Measurements from ENCODE around the gene COL27A1. TPM values are rescaled to one million over a fixed set of nuclear protein-coding genes. Genes with fewer than 3 reads are reported as not detected.
A peak's percentile ranks its signal among the peaks of the same experiment; 100 is the strongest.
"Not testable (repeated sequence)": the region's sequence is repeated elsewhere in the genome, so short reads cannot be mapped to it uniquely, and the experiment has no call there.

The COL27A1 gene
- total RNA-seq, 2 experiments from 2014 or later = 8.9 to 9.1 TPM

GRCh38 chr9:114317665-114318357 is 162.5 kb downstream of the COL27A1 start:
- no peaks in the 10 kb centered on the region for H3K9me3 Mint-ChIP-seq (ENCODE audit: low read depth)

GRCh38 chr9:114318416-114318815 is 163.1 kb downstream of the COL27A1 start:
- ATAC-seq (no peak), DNase-seq (no peak)
- Mint-ChIP-seq H3K27me3 (peaks cover 6% of the 10 kb centered on the region), H3K4me3 (no peak overlapping the region), H3K36me3 (ENCODE audit: low read depth) (no peaks in the 10 kb centered on the region), H3K9me3 (ENCODE audit: low read depth) (no peaks in the 10 kb centered on the region), H3K4me1 (peaks cover 20% of the 10 kb centered on the region), H3K27ac (peak overlapping the region; percentile 52)
- CTCF ChIA-PET = no interaction called here
- intact Hi-C loops (cut with DNase I, micrococcal nuclease) = no loop called here
- POLR2A ChIA-PET = no interaction called here

More at GRCh38 chr9:114317665-114318357, 162.5 kb downstream of the COL27A1 start:
- peaks cover 20% of the 10 kb centered on the region for H3K4me1 Mint-ChIP-seq
- H3K36me3 Mint-ChIP-seq (ENCODE audit: low read depth) = no peaks in the 10 kb centered on the region
- peaks cover 6% of the 10 kb centered on the region for H3K27me3 Mint-ChIP-seq
- ChIA-PET CTCF (no interaction called here), POLR2A (no interaction called here)
- peak overlapping the region; percentile 52 for H3K27ac Mint-ChIP-seq
- ATAC-seq = no peak
- DNase-seq = no peak
- intact Hi-C loops (cut with DNase I, micrococcal nuclease) = no loop called here
- H3K4me3 Mint-ChIP-seq = no peak overlapping the region

- ChIA-PET POLR2A (interaction anchor here (0.7 kb wide), 1 partner anchor 175 kb away, joined by 5 read pairs; no protein-coding TSS in a partner anchor), CTCF (interaction anchor here (0.6 kb wide), 1 partner anchor 322 kb away, joined by 3 read pairs; no protein-coding TSS in a partner anchor)
- H3K4me1 Mint-ChIP-seq = peaks cover 20% of the 10 kb centered on the region
- H3K27me3 Mint-ChIP-seq = peaks cover 6% of the 10 kb centered on the region
- H3K4me3 Mint-ChIP-seq = no peak overlapping the region
- ATAC-seq = no peak
- no peak overlapping the region for H3K27ac Mint-ChIP-seq
- no peak for DNase-seq
- no peaks in the 10 kb centered on the region for H3K36me3 Mint-ChIP-seq (ENCODE audit: low read depth)
- intact Hi-C loops (cut with DNase I, micrococcal nuclease) = no loop called here
- no peaks in the 10 kb centered on the region for H3K9me3 Mint-ChIP-seq (ENCODE audit: low read depth)
Measured at GRCh38 chr9:114319147-114319546, 163.8 kb downstream of the COL27A1 start.

- H3K27me3 Mint-ChIP-seq; H3K36me3 Mint-ChIP-seq (ENCODE audit: low read depth); H3K9me3 Mint-ChIP-seq (ENCODE audit: low read depth); H3K4me3 Mint-ChIP-seq; H3K27ac Mint-ChIP-seq: not testable (repeated sequence)
- DNase-seq (peak; percentile 68), ATAC-seq (peak; percentile 71)
- ChIA-PET CTCF (interaction anchor here (0.6 to 1.8 kb wide), 2 partner anchors 30 to 80 kb away, joined by 4 to 5 read pairs; no protein-coding TSS in a partner anchor), POLR2A (interaction anchor here (0.6 to 0.7 kb wide), 2 partner anchors 31 to 183 kb away, joined by 3 read pairs; no protein-coding TSS in a partner anchor)
- intact Hi-C loops (cut with DNase I, micrococcal nuclease) = loop anchor here in 1 of 2 experiments (2.0 kb wide), 1 partner anchor 28 kb away; no protein-coding TSS in a partner anchor
- H3K4me1 Mint-ChIP-seq = peaks cover 20% of the 10 kb centered on the region
Measured at GRCh38 chr9:114320710-114321109, 165.4 kb downstream of the COL27A1 start.

GRCh38 chr9:114321759-114322158 is 166.4 kb downstream of the COL27A1 start:
- ChIA-PET CTCF (interaction anchor here (1.8 kb wide), 1 partner anchor 31 kb away, joined by 5 read pairs; no protein-coding TSS in a partner anchor), POLR2A (no interaction called here)
- Mint-ChIP-seq H3K4me1 (peaks cover 20% of the 10 kb centered on the region), H3K27me3 (peaks cover 4% of the 10 kb centered on the region), H3K36me3 (ENCODE audit: low read depth) (no peaks in the 10 kb centered on the region), H3K4me3 (no peak overlapping the region), H3K27ac (peak overlapping the region; percentile 25), H3K9me3 (ENCODE audit: low read depth) (no peaks in the 10 kb centered on the region)
- DNase-seq (peak; percentile 76), ATAC-seq (peak; percentile 57)
- intact Hi-C loops (cut with DNase I, micrococcal nuclease) = loop anchor here in 1 of 2 experiments (2.0 kb wide), 2 partner anchors 27 to 63 kb away; no protein-coding TSS in a partner anchor

- H3K36me3 Mint-ChIP-seq (ENCODE audit: low read depth); H3K27ac Mint-ChIP-seq; POLR2A ChIA-PET; H3K9me3 Mint-ChIP-seq (ENCODE audit: low read depth); H3K4me3 Mint-ChIP-seq; H3K27me3 Mint-ChIP-seq: not testable (repeated sequence)
- ATAC-seq (peak; percentile 15), DNase-seq (peak; percentile 28)
- intact Hi-C loops (cut with DNase I, micrococcal nuclease) = loop anchor here in 1 of 2 experiments (2.0 kb wide), 1 partner anchor 63 kb away; no protein-coding TSS in a partner anchor
- CTCF ChIA-PET = interaction anchor here (1.8 kb wide), 1 partner anchor 31 kb away, joined by 5 read pairs; no protein-coding TSS in a partner anchor
- peaks cover 20% of the 10 kb centered on the region for H3K4me1 Mint-ChIP-seq
Measured at GRCh38 chr9:114322160-114322818, 167.0 kb downstream of the COL27A1 start.

- intact Hi-C loops (cut with DNase I, micrococcal nuclease) = loop anchor here in 1 of 2 experiments (2.0 kb wide), 1 partner anchor 62 kb away; no protein-coding TSS in a partner anchor
- H3K36me3 Mint-ChIP-seq (ENCODE audit: low read depth); H3K9me3 Mint-ChIP-seq (ENCODE audit: low read depth); H3K27me3 Mint-ChIP-seq; DNase-seq; CTCF ChIA-PET; H3K27ac Mint-ChIP-seq; POLR2A ChIA-PET; ATAC-seq; H3K4me3 Mint-ChIP-seq: not testable (repeated sequence)
- peaks cover 14% of the 10 kb centered on the region for H3K4me1 Mint-ChIP-seq
Measured at GRCh38 chr9:114322831-114323531, 167.6 kb downstream of the COL27A1 start, which contains the start of gene ORM1. Gene ORM1 (plus strand): TSS chr9:114323098. CDS start chr9:114323134, 36 bp downstream.

GRCh38 chr9:114323849-114324248 is 168.5 kb downstream of the COL27A1 start:
- H3K4me3 Mint-ChIP-seq; H3K36me3 Mint-ChIP-seq (ENCODE audit: low read depth); H3K27ac Mint-ChIP-seq; DNase-seq; H3K27me3 Mint-ChIP-seq; POLR2A ChIA-PET; CTCF ChIA-PET; ATAC-seq; H3K9me3 Mint-ChIP-seq (ENCODE audit: low read depth): not testable (repeated sequence)
- H3K4me1 Mint-ChIP-seq = peaks cover 12% of the 10 kb centered on the region
- intact Hi-C loops (cut with DNase I, micrococcal nuclease) = loop anchor here in 1 of 2 experiments (2.0 kb wide), 1 partner anchor 61 kb away; no protein-coding TSS in a partner anchor

- Mint-ChIP-seq H3K9me3 (ENCODE audit: low read depth) (no peaks in the 10 kb centered on the region), H3K27me3 (no peaks in the 10 kb centered on the region), H3K4me3 (no peak overlapping the region), H3K27ac (no peak overlapping the region), H3K36me3 (ENCODE audit: low read depth) (no peaks in the 10 kb centered on the region), H3K4me1 (peaks cover 12% of the 10 kb centered on the region)
- ATAC-seq (no peak), DNase-seq (no peak)
- POLR2A ChIA-PET = no interaction called here
- CTCF ChIA-PET = no interaction called here
- intact Hi-C loops (cut with DNase I, micrococcal nuclease) = no loop called here
Measured at GRCh38 chr9:114324492-114324891, 169.2 kb downstream of the COL27A1 start.

GRCh38 chr9:114324965-114325364 is 169.6 kb downstream of the COL27A1 start:
- H3K4me1 Mint-ChIP-seq = peaks cover 12% of the 10 kb centered on the region
- H3K27me3 Mint-ChIP-seq; H3K27ac Mint-ChIP-seq; intact Hi-C loops (cut with DNase I, micrococcal nuclease); ATAC-seq; H3K36me3 Mint-ChIP-seq (ENCODE audit: low read depth); H3K4me3 Mint-ChIP-seq; POLR2A ChIA-PET; DNase-seq; H3K9me3 Mint-ChIP-seq (ENCODE audit: low read depth); CTCF ChIA-PET: not testable (repeated sequence)

- ATAC-seq; H3K27me3 Mint-ChIP-seq; POLR2A ChIA-PET; H3K36me3 Mint-ChIP-seq (ENCODE audit: low read depth); H3K4me3 Mint-ChIP-seq; H3K9me3 Mint-ChIP-seq (ENCODE audit: low read depth); H3K27ac Mint-ChIP-seq; DNase-seq; CTCF ChIA-PET; intact Hi-C loops (cut with DNase I, micrococcal nuclease): not testable (repeated sequence)
- H3K4me1 Mint-ChIP-seq = peaks cover 15% of the 10 kb centered on the region
Measured at GRCh38 chr9:114325684-114326254, 170.4 kb downstream of the COL27A1 start.
